DOHH2 (cell line): Measurements from ENCODE around the gene TEX48.
A peak's percentile ranks its signal among the peaks of the same experiment; 100 is the strongest.

ENCODE experiments used
- H3F3A ChIP-seq: fragments of 200-600 bp; sonication (generic), shearing (Covaris generic); 2 replicates; pipeline ENCODE4 v1.6.0; 2016; ENCODE audit warnings: antibody characterized with exemption, mild to moderate bottlenecking; ENCODE audit not compliant: control insufficient read depth, insufficient read depth
- H3K27ac ChIP-seq: fragments of 200-600 bp; sonication (generic); 2 replicates; pipeline ENCODE4 v1.5.1; 2014; ENCODE audit warnings: low read depth, mild to moderate bottlenecking, low read length, moderate library complexity
- H3K27me3 ChIP-seq: fragments of 200-600 bp; sonication (generic); 2 replicates; pipeline ENCODE4 v1.6.1; 2014; ENCODE audit warnings: mild to moderate bottlenecking, low read length, mixed read lengths; ENCODE audit not compliant: control insufficient read depth
- H3K36me3 ChIP-seq: fragments of 200-600 bp; sonication (generic); 2 replicates; pipeline ENCODE4 v1.6.1; 2014; ENCODE audit warnings: mild to moderate bottlenecking, low read length, moderate library complexity, mixed read lengths; ENCODE audit not compliant: control insufficient read depth
- H3K4me1 ChIP-seq: fragments of 200-600 bp; sonication (generic); 2 replicates; pipeline ENCODE4 v1.6.1; 2014; ENCODE audit warnings: mild to moderate bottlenecking, low read length, mixed read lengths; ENCODE audit not compliant: control insufficient read depth
- H3K4me2 ChIP-seq: fragments of 200-600 bp; sonication (generic); 2 replicates; pipeline ENCODE4 v1.6.0; 2014; ENCODE audit warnings: mild to moderate bottlenecking, low read length, moderate library complexity
- H3K4me3 ChIP-seq: fragments of 200-600 bp; sonication (generic); 2 replicates; pipeline ENCODE4 v1.5.1; 2014; ENCODE audit warnings: mild to moderate bottlenecking, low read length, mixed read lengths
- H3K79me2 ChIP-seq: fragments of 200-600 bp; sonication (generic); 2 replicates; pipeline ENCODE4 v1.6.1; 2014; ENCODE audit warnings: mild to moderate bottlenecking, low read length, mixed read lengths; ENCODE audit not compliant: control insufficient read depth
- H3K9me2 ChIP-seq: fragments of 200-600 bp; sonication (generic); replicated peaks from 2 replicates; pipeline ENCODE4 v1.6.1; 2014; ENCODE audit warnings: mild to moderate bottlenecking, low read length, mixed read lengths; ENCODE audit not compliant: control insufficient read depth
- H3K9me3 ChIP-seq: fragments of 200-600 bp; sonication (generic); 2 replicates; pipeline ENCODE4 v1.6.1; 2014; ENCODE audit warnings: antibody characterized with exemption, low read length, mixed read lengths; ENCODE audit not compliant: control insufficient read depth, insufficient read depth
- H4K20me1 ChIP-seq: fragments of 200-600 bp; sonication (generic); 2 replicates; pipeline ENCODE4 v1.6.0; 2014; ENCODE audit warnings: low read depth, mild to moderate bottlenecking, antibody characterized with exemption, low read length, moderate library complexity; ENCODE audit not compliant: control insufficient read depth, insufficient read depth
- CTCF ChIP-seq: fragments of 200-600 bp; sonication (generic); IDR thresholded peaks from one replicate; pipeline ENCODE4 v1.5.1; 2014; ENCODE audit warnings: antibody characterized with exemption, mild to moderate bottlenecking, low read depth, low read length; ENCODE audit not compliant: poor library complexity, severe bottlenecking
- EZH2phosphoT487 ChIP-seq: fragments of 200-600 bp; sonication (generic); IDR thresholded peaks from 2 replicates; pipeline ENCODE4 v1.6.1; 2017; ENCODE audit warnings: borderline replicate concordance, mild to moderate bottlenecking, antibody characterized with exemption, low read length, moderate library complexity, mixed read lengths

TEX48 gene

GRCh38 chr9:114655689-114656088 lies 26.3 kb downstream of the TEX48 start:
- no peaks in the 10 kb centered on the region for H3K79me2 ChIP-seq
- peaks cover 23% of the 10 kb centered on the region for H3K4me1 ChIP-seq
- no peaks in the 10 kb centered on the region for H3K9me3 ChIP-seq
- TF ChIP-seq EZH2phosphoT487: no peak
- no peak for TF ChIP-seq CTCF
- H3K4me3 ChIP-seq: no peak overlapping the region
- H3K27ac ChIP-seq: no peak overlapping the region
- H4K20me1 ChIP-seq: no peaks in the 10 kb centered on the region
- H3F3A ChIP-seq: 0 out of 2 replicates have a peak, but pooled peaks cover 2% of the 10 kb centered on the region
- no peak overlapping the region for H3K4me2 ChIP-seq
- no peaks in the 10 kb centered on the region for H3K27me3 ChIP-seq
- H3K9me2 ChIP-seq: no peaks in the 10 kb centered on the region
- H3K36me3 ChIP-seq: no peaks in the 10 kb centered on the region

- H3F3A ChIP-seq: 0 out of 2 replicates have a peak, but pooled peaks cover 2% of the 10 kb centered on the region
- no peak overlapping the region for H3K27ac ChIP-seq
- no peaks in the 10 kb centered on the region for H4K20me1 ChIP-seq
- no peak overlapping the region for H3K4me3 ChIP-seq
- no peaks in the 10 kb centered on the region for H3K79me2 ChIP-seq
- H3K27me3 ChIP-seq: no peaks in the 10 kb centered on the region
- peak overlapping the region; percentile 12; the same call in 1 of the 2 replicates for H3K4me2 ChIP-seq
- TF ChIP-seq CTCF (peak; percentile 84), EZH2phosphoT487 (no peak)
- H3K9me2 ChIP-seq: no peaks in the 10 kb centered on the region
- no peaks in the 10 kb centered on the region for H3K9me3 ChIP-seq
- no peaks in the 10 kb centered on the region for H3K36me3 ChIP-seq
- peaks cover 23% of the 10 kb centered on the region for H3K4me1 ChIP-seq
These were observed 28.3 kb downstream of the TEX48 start for GRCh38 chr9:114653556-114654159.

GRCh38 chr9:114652776-114653555 lies 29.0 kb downstream of the TEX48 start:
- no peak for TF ChIP-seq EZH2phosphoT487
- no peak for TF ChIP-seq CTCF
- Histone ChIP-seq H3K27ac (no peak overlapping the region), H3K9me3 (no peaks in the 10 kb centered on the region), H3K27me3 (no peaks in the 10 kb centered on the region), H3K9me2 (no peaks in the 10 kb centered on the region), H3K4me2 (peak overlapping the region; percentile 31; the same call in 1 of the 2 replicates), H3K4me1 (peaks cover 23% of the 10 kb centered on the region), H4K20me1 (no peaks in the 10 kb centered on the region), H3F3A (0 out of 2 replicates have a peak, but pooled peaks cover 2% of the 10 kb centered on the region), H3K4me3 (no peak overlapping the region; the same call in 1 of the 2 replicates), H3K79me2 (no peaks in the 10 kb centered on the region), H3K36me3 (no peaks in the 10 kb centered on the region)
